Activated CD4-positive, alpha-beta T cell treated with anti-CD3 and anti-CD28 coated beads, Interleukin-2, amount 10 ng/mL, durations not matched to agents 24 days and 14 days (primary cell): Measurements from ENCODE around the gene CELF5. TPM values are rescaled to one million over a fixed set of nuclear protein-coding genes. Genes with fewer than 3 reads are reported as not detected.
A peak's percentile ranks its signal among the peaks of the same experiment; 100 is the strongest.
"Not testable (repeated sequence)": the region's sequence is repeated elsewhere in the genome, so short reads cannot be mapped to it uniquely, and the experiment has no call there.

Experiments used
- DNase-seq: peaks from one replicate; pipeline ENCODE4 v3.0.0; 2022
- H3K27ac Mint-ChIP-seq: one replicate; pipeline ENCODE4 v1.8.0; 2022; ENCODE audit warnings: mild to moderate bottlenecking, mixed read lengths
- H3K27me3 Mint-ChIP-seq: one replicate; pipeline ENCODE4 v1.8.0; 2022; ENCODE audit warnings: mixed read lengths
- H3K36me3 Mint-ChIP-seq: one replicate; pipeline ENCODE4 v1.8.0; 2022; ENCODE audit warnings: low read depth, mild to moderate bottlenecking, mixed read lengths
- H3K4me1 Mint-ChIP-seq: one replicate; pipeline ENCODE4 v1.8.0; 2021; ENCODE audit warnings: mixed read lengths
- H3K4me3 Mint-ChIP-seq: one replicate; pipeline ENCODE4 v1.8.0; 2022; ENCODE audit warnings: mild to moderate bottlenecking, moderate library complexity, mixed read lengths
- H3K9me3 Mint-ChIP-seq: one replicate; pipeline ENCODE4 v1.8.0; 2021; ENCODE audit warnings: mixed read lengths
- intact Hi-C: fragments of 100-400 bp; cut with micrococcal nuclease; formaldehyde crosslinking; loops from one replicate; pipeline ENCODE4 v1.15.1; 2023
- total RNA-seq: library from RNA; stranded (reverse); gene quantifications from 2 replicates; pipeline ENCODE4 v1.2.3, GENCODE V29; 2022

CELF5 gene
- total RNA-seq, 1 donor from 2014 or later, result 0.19 TPM

DNA sequence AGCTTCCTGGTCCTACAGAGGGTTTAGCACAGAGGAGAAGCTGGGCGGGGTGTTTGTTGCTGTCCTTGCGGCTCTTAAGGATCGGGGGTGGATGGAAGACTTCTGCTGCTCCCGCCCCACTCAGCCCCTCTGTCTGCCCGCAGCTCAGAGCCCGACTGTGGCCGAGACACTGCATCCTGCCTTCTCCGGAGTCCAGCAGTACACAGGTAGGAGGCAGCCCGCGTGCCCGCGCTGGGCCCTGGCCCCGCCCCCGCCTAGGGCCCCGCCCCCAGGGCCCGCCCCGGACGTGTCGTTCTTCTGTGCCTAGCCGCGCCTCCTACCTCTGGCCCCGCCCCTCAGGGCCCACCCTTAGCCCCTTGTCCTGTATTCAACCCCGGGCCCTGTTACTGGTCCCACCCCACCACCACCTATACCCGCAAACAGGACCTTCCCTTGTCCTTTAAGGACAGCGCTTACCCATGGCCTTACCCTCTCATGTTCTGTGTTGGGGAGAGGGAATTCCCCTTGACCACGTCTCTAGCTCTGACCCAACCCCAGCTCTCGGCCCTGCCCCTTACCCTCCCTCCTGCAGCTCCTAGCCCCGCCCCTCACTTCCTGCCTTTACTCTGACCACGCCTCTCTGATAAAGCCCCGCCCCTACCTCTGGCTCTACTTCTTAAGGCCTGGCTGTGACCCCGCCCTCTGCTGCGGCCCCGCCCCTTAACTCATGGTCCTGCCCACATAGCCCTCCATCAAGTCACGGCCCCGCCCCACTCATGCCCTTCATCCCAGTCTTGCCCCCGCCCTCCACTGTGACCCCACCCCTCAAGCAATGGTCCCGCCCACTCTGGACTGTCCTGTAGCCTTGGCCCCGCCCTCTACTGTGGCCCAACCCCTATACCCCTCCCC is 60.5 kb downstream of the CELF5 start:
- H3K36me3 Mint-ChIP-seq, result no peaks in the 10 kb centered on the region
- intact Hi-C loops, result loop anchor here (1.0 kb wide), 1 partner anchor 9 kb away; no protein-coding TSS in a partner anchor
- DNase-seq, result peak; percentile 87
- peaks cover 5% of the 10 kb centered on the region for H3K4me1 Mint-ChIP-seq
- peak overlapping the region; percentile 65 for H3K27ac Mint-ChIP-seq
- H3K9me3 Mint-ChIP-seq, result peaks cover 5% of the 10 kb centered on the region
- H3K4me3 Mint-ChIP-seq, result peak overlapping the region; percentile 59
- peaks cover 6% of the 10 kb centered on the region for H3K27me3 Mint-ChIP-seq

DNA sequence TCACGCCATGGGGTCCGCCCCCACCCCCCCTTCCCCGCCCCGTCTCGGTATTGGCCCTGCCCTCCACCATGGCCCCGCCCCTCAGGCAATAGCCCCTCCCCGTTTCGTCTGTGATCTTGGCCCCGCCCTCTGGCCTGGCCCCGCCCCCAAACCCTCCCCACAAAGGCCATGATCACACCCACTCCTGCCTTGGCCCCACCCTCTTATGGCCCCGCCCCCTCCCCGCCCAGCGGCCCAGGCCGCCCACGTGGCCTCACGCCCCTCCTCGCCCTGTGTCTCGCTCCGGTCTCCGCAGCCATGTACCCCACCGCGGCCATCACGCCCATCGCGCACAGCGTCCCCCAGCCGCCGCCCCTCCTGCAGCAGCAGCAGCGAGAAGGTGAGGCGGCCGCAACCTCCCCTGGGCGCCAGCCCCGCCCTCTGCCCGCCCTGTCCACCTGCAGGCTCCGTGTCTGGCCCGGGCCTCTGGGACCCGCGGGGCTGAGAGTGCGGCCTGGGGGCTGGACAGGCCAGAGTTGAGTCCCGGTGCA is 61.3 kb downstream of the CELF5 start:
- no peaks in the 10 kb centered on the region for H3K36me3 Mint-ChIP-seq
- H3K27me3 Mint-ChIP-seq, result peaks cover 6% of the 10 kb centered on the region
- intact Hi-C loops, result loop anchor here (1.0 kb wide), 1 partner anchor 9 kb away; no protein-coding TSS in a partner anchor
- H3K4me3 Mint-ChIP-seq, result peak overlapping the region; percentile 45
- H3K9me3 Mint-ChIP-seq, result peaks cover 5% of the 10 kb centered on the region
- H3K27ac Mint-ChIP-seq, result no peak overlapping the region
- DNase-seq, result peak; percentile 65
- H3K4me1 Mint-ChIP-seq, result peaks cover 5% of the 10 kb centered on the region

GRCh38 chr19:3287814-3288213 is 63.4 kb downstream of the CELF5 start:
- intact Hi-C loops, result no loop called here
- no peak overlapping the region for H3K4me3 Mint-ChIP-seq

DNA sequence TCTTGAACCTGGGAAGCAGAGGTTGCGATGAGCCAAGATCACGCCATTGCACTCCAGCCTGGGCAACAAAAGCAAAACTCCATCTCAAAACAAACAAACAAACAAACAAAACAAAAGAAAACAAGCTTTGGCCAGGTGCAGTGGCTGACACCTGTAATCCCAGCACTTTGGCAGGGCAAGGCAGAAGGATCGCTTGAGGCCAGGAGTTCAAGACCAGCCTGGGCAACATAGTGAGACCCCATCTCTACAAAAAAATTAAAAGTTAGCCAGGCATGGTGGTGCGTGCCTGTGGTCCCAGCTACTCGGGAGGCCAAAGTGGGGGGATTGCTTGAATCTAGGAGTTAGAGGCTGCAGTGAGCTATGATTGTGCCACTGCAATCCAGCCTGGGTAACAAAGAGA is 64.0 kb downstream of the CELF5 start:
- H3K4me1 Mint-ChIP-seq, H3K36me3 Mint-ChIP-seq, H3K27me3 Mint-ChIP-seq: not testable (repeated sequence)

More at GRCh38 chr19:3287814-3288213, 63.4 kb downstream of the CELF5 start:
- DNase-seq, result no peak
- Mint-ChIP-seq H3K27me3 (peaks cover 6% of the 10 kb centered on the region), H3K27ac (no peak overlapping the region), H3K9me3 (peaks cover 5% of the 10 kb centered on the region), H3K4me1 (peaks cover 5% of the 10 kb centered on the region), H3K36me3 (no peaks in the 10 kb centered on the region)

DNA sequence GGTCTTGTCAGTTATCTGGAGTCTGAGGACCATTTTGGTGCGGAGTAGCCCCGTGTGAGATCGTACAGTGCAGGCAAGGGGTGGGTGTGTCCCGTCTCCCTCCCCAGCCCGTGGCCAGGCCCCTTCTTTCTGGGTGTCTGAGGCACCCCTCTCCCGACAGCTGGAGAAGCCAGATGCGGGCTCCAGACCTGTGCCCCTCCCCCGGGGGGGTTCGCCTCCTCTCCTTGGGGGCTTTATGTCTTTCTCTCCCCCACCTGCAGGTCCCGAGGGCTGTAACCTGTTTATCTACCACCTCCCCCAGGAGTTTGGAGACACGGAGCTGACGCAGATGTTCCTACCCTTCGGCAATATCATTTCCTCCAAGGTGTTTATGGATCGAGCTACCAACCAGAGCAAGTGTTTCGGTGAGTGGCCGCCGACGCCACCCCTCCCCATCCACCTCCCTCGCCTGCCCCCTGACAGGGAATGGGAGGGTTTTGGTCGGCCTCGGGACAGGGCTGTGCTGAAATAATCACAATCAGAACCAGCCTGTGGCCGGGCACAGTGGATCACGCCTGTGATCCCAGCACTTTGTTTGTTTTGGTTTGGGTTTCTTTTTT is 65.6 kb downstream of the CELF5 start:
- H3K27ac Mint-ChIP-seq, result no peak overlapping the region

More for the DNA sequence above, 64.0 kb downstream of the CELF5 start:
- DNase-seq, intact Hi-C loops, H3K4me3 Mint-ChIP-seq, H3K27ac Mint-ChIP-seq, H3K9me3 Mint-ChIP-seq: not testable (repeated sequence)

DNA sequence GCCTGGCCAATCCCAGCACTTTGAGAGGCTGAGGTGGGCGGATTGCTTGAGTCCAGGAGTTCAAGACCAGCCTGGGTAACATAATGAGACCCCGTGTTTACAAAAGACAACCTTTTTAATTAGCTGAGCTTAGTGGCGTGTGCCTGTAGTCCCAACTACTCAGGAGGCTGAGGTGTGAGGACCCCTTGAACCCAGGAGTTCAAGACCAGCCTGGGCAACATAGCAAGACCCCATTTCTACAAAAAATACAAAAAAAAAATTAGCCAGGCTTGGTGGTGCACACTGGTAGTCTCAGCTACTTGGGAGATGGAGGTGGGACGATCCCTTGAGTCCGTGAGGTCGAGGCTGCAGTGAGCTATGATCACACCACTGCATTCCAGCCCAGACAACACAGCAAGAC is 66.4 kb downstream of the CELF5 start:
- H3K27ac Mint-ChIP-seq, result not testable (repeated sequence)

More for the DNA sequence above, 65.6 kb downstream of the CELF5 start:
- no peaks in the 10 kb centered on the region for H3K36me3 Mint-ChIP-seq
- no peak for DNase-seq
- peaks cover 4% of the 10 kb centered on the region for H3K9me3 Mint-ChIP-seq
- peaks cover under 1% of the 10 kb centered on the region for H3K4me1 Mint-ChIP-seq
- H3K4me3 Mint-ChIP-seq, result no peak overlapping the region
- H3K27me3 Mint-ChIP-seq, result peaks cover 5% of the 10 kb centered on the region
- intact Hi-C loops, result no loop called here

GRCh38 chr19:3291644-3292043 is 67.2 kb downstream of the CELF5 start:
- no peak for DNase-seq
- Mint-ChIP-seq H3K36me3 (no peaks in the 10 kb centered on the region), H3K9me3 (no peaks in the 10 kb centered on the region), H3K4me3 (no peak overlapping the region), H3K4me1 (no peaks in the 10 kb centered on the region), H3K27me3 (peaks cover 2% of the 10 kb centered on the region), H3K27ac (no peak overlapping the region)
- intact Hi-C loops, result no loop called here

More for the DNA sequence above, 66.4 kb downstream of the CELF5 start:
- H3K9me3 Mint-ChIP-seq, DNase-seq, H3K36me3 Mint-ChIP-seq, H3K27me3 Mint-ChIP-seq, H3K4me1 Mint-ChIP-seq, intact Hi-C loops, H3K4me3 Mint-ChIP-seq: not testable (repeated sequence)

GRCh38 chr19:3292958-3293529 is 68.6 kb downstream of the CELF5 start:
- H3K36me3 Mint-ChIP-seq, result no peaks in the 10 kb centered on the region
- H3K27ac Mint-ChIP-seq, result no peak overlapping the region
- intact Hi-C loops, result no loop called here
- peaks cover 2% of the 10 kb centered on the region for H3K27me3 Mint-ChIP-seq
- H3K4me1 Mint-ChIP-seq, result no peaks in the 10 kb centered on the region
- no peak for DNase-seq
- H3K4me3 Mint-ChIP-seq, result no peak overlapping the region
- H3K9me3 Mint-ChIP-seq, result no peaks in the 10 kb centered on the region

DNA sequence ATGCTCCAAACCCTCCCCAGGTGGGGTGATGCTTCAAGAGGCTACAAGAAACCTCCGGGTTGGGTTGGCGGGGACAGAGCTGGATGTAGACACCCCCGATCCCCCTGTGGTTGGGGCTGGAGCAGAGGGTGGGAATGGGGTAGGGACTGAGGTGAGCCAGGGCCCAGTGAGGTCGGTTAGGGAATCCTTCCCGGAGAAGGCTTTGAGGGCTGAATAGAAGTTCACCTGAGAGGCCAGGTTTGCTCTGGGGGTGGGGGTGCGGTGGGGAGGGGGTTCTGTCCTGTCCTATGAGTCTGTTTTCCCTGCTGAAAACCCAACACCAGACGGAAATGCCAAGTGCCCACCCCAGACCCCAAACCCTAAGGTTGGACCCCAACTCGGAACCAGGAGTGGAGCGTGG is 69.1 kb downstream of the CELF5 start:
- no peak for DNase-seq
- Mint-ChIP-seq H3K4me3 (no peak overlapping the region), H3K36me3 (no peaks in the 10 kb centered on the region), H3K4me1 (no peaks in the 10 kb centered on the region), H3K27me3 (peaks cover 2% of the 10 kb centered on the region), H3K27ac (no peak overlapping the region), H3K9me3 (no peaks in the 10 kb centered on the region)
- intact Hi-C loops, result no loop called here

DNA sequence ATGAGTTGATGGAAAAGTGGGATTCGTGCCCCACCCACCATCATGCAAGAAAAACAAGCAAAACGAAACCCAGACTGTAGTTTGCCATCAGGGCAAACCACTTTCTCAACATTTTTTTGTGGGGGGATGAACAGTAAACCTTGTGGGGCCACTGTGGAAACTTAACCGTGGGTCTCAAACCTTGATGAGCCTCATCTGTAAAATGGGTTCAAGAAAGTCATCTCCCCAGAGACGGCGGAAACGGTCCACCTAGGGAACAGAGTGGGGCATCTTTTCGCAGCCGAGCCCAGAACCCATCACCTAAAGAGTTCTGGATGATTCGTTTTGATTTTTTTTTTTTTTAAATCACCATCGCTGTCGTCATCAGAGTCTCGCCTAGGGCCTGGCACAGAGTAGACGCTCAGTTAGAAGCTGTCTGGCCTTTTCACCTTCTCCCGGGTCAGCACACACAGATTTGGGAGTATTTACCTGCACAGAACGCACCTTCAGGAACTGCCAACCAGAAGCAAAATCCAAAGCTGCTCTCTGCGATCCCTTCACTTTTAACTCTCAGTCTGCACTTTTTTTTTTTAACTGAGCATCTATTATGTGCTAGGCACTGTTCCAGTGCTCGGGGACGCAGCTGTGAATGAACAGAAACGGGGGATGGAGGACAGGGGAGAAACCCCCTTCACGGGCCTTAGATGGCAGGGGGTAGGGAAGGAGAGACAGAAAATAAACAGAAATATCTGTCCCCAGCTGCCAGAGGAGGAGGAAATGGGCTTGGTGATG is 69.8 kb downstream of the CELF5 start:
- H3K4me1 Mint-ChIP-seq, result no peaks in the 10 kb centered on the region
- DNase-seq, result no peak
- intact Hi-C loops, result no loop called here
- H3K27me3 Mint-ChIP-seq, result peaks cover 2% of the 10 kb centered on the region
- no peak overlapping the region for H3K27ac Mint-ChIP-seq
- no peak overlapping the region for H3K4me3 Mint-ChIP-seq
- H3K9me3 Mint-ChIP-seq, result no peaks in the 10 kb centered on the region
- H3K36me3 Mint-ChIP-seq, result no peaks in the 10 kb centered on the region

DNA sequence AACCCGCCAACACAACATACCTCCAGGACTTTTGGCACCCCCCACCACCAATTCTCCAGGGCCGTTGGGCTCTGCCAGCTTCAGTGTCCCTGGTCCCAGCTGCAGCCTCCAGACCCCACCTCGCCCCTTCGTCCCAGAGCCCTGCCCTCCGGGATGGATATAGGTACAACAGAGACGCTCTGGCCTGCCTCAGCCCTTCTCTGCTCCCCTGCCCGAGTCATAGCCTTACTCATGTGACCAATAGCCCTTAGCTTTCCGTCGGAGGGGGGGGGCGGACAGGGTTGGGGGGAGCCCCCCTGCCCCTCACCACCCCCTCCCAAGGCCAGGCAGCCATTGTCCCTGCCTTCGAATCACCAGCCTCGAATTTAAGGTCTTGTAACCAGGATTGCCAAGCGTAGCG is 71.1 kb downstream of the CELF5 start:
- Mint-ChIP-seq H3K27ac (no peak overlapping the region), H3K9me3 (no peaks in the 10 kb centered on the region)
- DNase-seq, result no peak

GRCh38 chr19:3296034-3296433 is 71.6 kb downstream of the CELF5 start:
- Mint-ChIP-seq H3K27me3 (peaks cover 2% of the 10 kb centered on the region), H3K27ac (no peak overlapping the region), H3K9me3 (no peaks in the 10 kb centered on the region)

More for the DNA sequence above, 71.1 kb downstream of the CELF5 start:
- no peak overlapping the region for H3K4me3 Mint-ChIP-seq
- peaks cover 2% of the 10 kb centered on the region for H3K27me3 Mint-ChIP-seq
- H3K36me3 Mint-ChIP-seq, result no peaks in the 10 kb centered on the region
- no peaks in the 10 kb centered on the region for H3K4me1 Mint-ChIP-seq
- intact Hi-C loops, result no loop called here

GRCh38 chr19:3296446-3296845 is 72.0 kb downstream of the CELF5 start:
- H3K4me1 Mint-ChIP-seq, result no peaks in the 10 kb centered on the region
- no peak overlapping the region for H3K4me3 Mint-ChIP-seq
- no peak overlapping the region for H3K27ac Mint-ChIP-seq
- peaks cover 2% of the 10 kb centered on the region for H3K27me3 Mint-ChIP-seq
- intact Hi-C loops, result no loop called here
- DNase-seq, result no peak
- H3K36me3 Mint-ChIP-seq, result no peaks in the 10 kb centered on the region
- no peaks in the 10 kb centered on the region for H3K9me3 Mint-ChIP-seq

More at GRCh38 chr19:3296034-3296433, 71.6 kb downstream of the CELF5 start:
- intact Hi-C loops, result no loop called here
- Mint-ChIP-seq H3K4me3 (no peak overlapping the region), H3K36me3 (no peaks in the 10 kb centered on the region), H3K4me1 (no peaks in the 10 kb centered on the region)
- no peak for DNase-seq
